GM12878 (cell line): ENCODE data around the gene GSS. TPM values are rescaled to one million over a fixed set of nuclear protein-coding genes. Genes with fewer than 3 reads are reported as not detected.

Source experiments
- ATAC-seq: fragments of 200-7000 bp; cut with Tn5 transposase; 3 replicates; pipeline ENCODE4 v1.9.1; 2020; ENCODE audit warnings: mild to moderate bottlenecking, moderate library complexity
- BruUV-seq: library from RNA; stranded (reverse); fragments of 400-500 nt; replicated peaks from 2 replicates; lab custom pipeline; 2021; lab: Mats Ljungman, UMichigan
- CTCF ChIA-PET: fragments of 300-600 bp; sonication (Branson Sonifier 250); formaldehyde crosslinking; extraction: SDS; loops from one replicate; lab custom pipeline; 2021; ENCODE audit warnings: inconsistent platforms; lab: Yijun Ruan, JAX
- POLR2A ChIA-PET: fragments of 350-600 bp; formaldehyde crosslinking; extraction: SDS; loops from one replicate; lab custom pipeline; 2021; ENCODE audit warnings: inconsistent platforms; lab: Charles Lee
- RAD21 ChIA-PET: fragments of 300-600 bp; sonication (Branson Sonifier 250); formaldehyde crosslinking; loops from one replicate; lab custom pipeline; 2023; ENCODE audit warnings: antibody characterized with exemption; ENCODE audit not compliant: unreplicated experiment; lab: Charles Lee
- SMC1A ChIA-PET: fragments of 300-600 bp; sonication (Branson Sonifier 250); formaldehyde crosslinking; loops from one replicate; lab custom pipeline; 2023; ENCODE audit not compliant: unreplicated experiment, uncharacterized antibody; lab: Charles Lee
- DNase-seq: peaks from one replicate; pipeline ENCODE4 v3.0.0-alpha.2; 2011; ENCODE audit warnings: low read depth, low spot score
- FAIRE-seq: peaks from 3 replicates; lab custom pipeline; 2011; peaks lifted over from hg19 to GRCh38; lab: Jason Lieb, UNC
- H2AFZ ChIP-seq: 2 replicates; pipeline ENCODE4 v1.6.0; 2011; ENCODE audit warnings: low read depth, low read length, control low read depth; ENCODE audit not compliant: control insufficient read depth
- H3K27ac ChIP-seq: 2 replicates; pipeline ENCODE4 v1.5.1; 2011; ENCODE audit warnings: control low read depth; ENCODE audit not compliant: control insufficient read depth, insufficient read depth
- H3K27me3 ChIP-seq, 2 experiments: replicated peaks in 1 of 2; 2 replicates each; pipeline versions ENCODE4 v1.6.0 to v1.6.1; 2011; ENCODE audit warnings: low read length in 1 of 2; ENCODE audit not compliant: control insufficient read depth in 2 of 2, insufficient read depth in 2 of 2
- H3K36me3 ChIP-seq, 2 experiments: 2 replicates each; pipeline ENCODE4 v1.5.1; 2011; ENCODE audit warnings: low read length in 1 of 2; ENCODE audit not compliant: control insufficient read depth in 2 of 2, insufficient read depth in 2 of 2
- H3K4me1 ChIP-seq: 2 replicates; pipeline ENCODE4 v1.6.1; 2011; ENCODE audit warnings: mild to moderate bottlenecking, low read length, moderate library complexity, mixed read lengths; ENCODE audit not compliant: control insufficient read depth, insufficient read depth
- H3K4me2 ChIP-seq: 2 replicates; pipeline ENCODE4 v1.6.0; 2011; ENCODE audit warnings: control low read depth; ENCODE audit not compliant: control insufficient read depth, insufficient read depth
- H3K4me3 ChIP-seq: fragments of 200-600 bp; sonication (generic); 2 replicates; pipeline ENCODE4 v1.5.1; 2016
- H3K79me2 ChIP-seq: 2 replicates; pipeline ENCODE4 v1.6.0; 2011; ENCODE audit warnings: low read length; ENCODE audit not compliant: control insufficient read depth, insufficient read depth
- H3K9ac ChIP-seq: 2 replicates; pipeline ENCODE4 v1.8.0; 2011; ENCODE audit warnings: low read length, control low read depth, mixed read lengths; ENCODE audit not compliant: control insufficient read depth, insufficient read depth
- H3K9me3 ChIP-seq: replicated peaks from 3 replicates; pipeline ENCODE4 v1.5.1; 2011; ENCODE audit warnings: mild to moderate bottlenecking, low read length; ENCODE audit not compliant: control insufficient read depth, insufficient read depth
- H4K20me1 ChIP-seq: 2 replicates; pipeline ENCODE4 v1.6.0; 2011; ENCODE audit not compliant: control insufficient read depth, insufficient read depth
- BHLHE40 ChIP-seq, 2 experiments: fragments of 450-650 bp in 1 of 2; IDR thresholded peaks; 2 replicates each; pipeline ENCODE4 v1.6.1; 2011 to 2017; ENCODE audit warnings: low read depth in 2 of 2, borderline replicate concordance in 1 of 2, improper control_type of control experiment in 1 of 2, low read length in 1 of 2, mild to moderate bottlenecking in 1 of 2
- CEBPB ChIP-seq, 2 experiments: fragments of 150-350 bp in 1 of 2; IDR thresholded peaks; 2 replicates each; pipeline ENCODE4 v1.6.1; 2012 to 2014; ENCODE audit warnings: low read depth in 2 of 2, low read length in 2 of 2, borderline replicate concordance in 1 of 2, inconsistent platforms in 1 of 2
- CUX1 ChIP-seq: IDR thresholded peaks from 2 replicates; pipeline ENCODE4 v1.6.1; 2012; ENCODE audit warnings: improper control_type of control experiment, low read depth, low read length; ENCODE audit not compliant: insufficient replicate concordance
- DPF2 ChIP-seq: fragments of 450-650 bp; IDR thresholded peaks from 2 replicates; pipeline ENCODE4 v1.6.1; 2017; ENCODE audit warnings: mild to moderate bottlenecking
- JUNB ChIP-seq: IDR thresholded peaks from 2 replicates; pipeline ENCODE4 v1.6.1; 2016; ENCODE audit warnings: antibody characterized with exemption, mild to moderate bottlenecking
- JUND ChIP-seq: IDR thresholded peaks from 2 replicates; pipeline ENCODE4 v1.6.1; 2012; ENCODE audit warnings: low read depth, mild to moderate bottlenecking, low read length, improper control_type of control experiment, moderate library complexity
- MTA3 ChIP-seq: IDR thresholded peaks from 2 replicates; pipeline ENCODE4 v1.6.1; 2012; ENCODE audit warnings: low read length, inconsistent platforms, borderline replicate concordance
- POLR2AphosphoS2 ChIP-seq: IDR thresholded peaks from 2 replicates; pipeline ENCODE4 v1.6.1; 2011; ENCODE audit warnings: low read depth, mild to moderate bottlenecking, low read length, improper control_type of control experiment, moderate library complexity
- RAD51 ChIP-seq: fragments of 450-650 bp; IDR thresholded peaks from 2 replicates; pipeline ENCODE4 v1.6.1; 2016; ENCODE audit warnings: moderate library complexity, mild to moderate bottlenecking, inconsistent platforms
- REST ChIP-seq: IDR thresholded peaks from 2 replicates; pipeline ENCODE4 v1.6.1; 2012; ENCODE audit warnings: mild to moderate bottlenecking, low read depth, low read length
- SMAD5 ChIP-seq: IDR thresholded peaks from 2 replicates; pipeline ENCODE4 v1.6.1; 2016; ENCODE audit warnings: antibody characterized with exemption, low read depth
- SMARCA5 ChIP-seq: fragments of 450-650 bp; IDR thresholded peaks from 2 replicates; pipeline ENCODE4 v1.6.1; 2017; ENCODE audit warnings: mild to moderate bottlenecking
- ZBED1 ChIP-seq: IDR thresholded peaks from 2 replicates; pipeline ENCODE4 v1.6.1; 2016; ENCODE audit warnings: borderline replicate concordance
- ZNF274 ChIP-seq: IDR thresholded peaks from one replicate; pipeline ENCODE4 v1.8.0; 2011; ENCODE audit not compliant: insufficient read length, insufficient read depth
- ZNF622 ChIP-seq: fragments of 450-650 bp; IDR thresholded peaks from 2 replicates; pipeline ENCODE4 v1.6.1; 2017; ENCODE audit warnings: mild to moderate bottlenecking, inconsistent platforms
- ZZZ3 ChIP-seq: IDR thresholded peaks from 2 replicates; pipeline ENCODE4 v1.6.1; 2011; ENCODE audit warnings: low read depth; ENCODE audit not compliant: control insufficient read depth, insufficient read length
- whole genome bisulfite sequencing: methylation state at CpG from one replicate; pipeline ENCODE4 v1.1.6; 2016; ENCODE audit warnings: low lambda C conversion rate; ENCODE audit not compliant: insufficient replicate concordance, insufficient coverage; ENCODE audit errors: missing lambda C conversion rate; 5-methylcytosine and 5-hydroxymethylcytosine counted together
- in situ Hi-C: fragments of 300-500 bp; cut with MboI; formaldehyde crosslinking; loops from 9 replicates; pipeline ENCODE4 v1.14.3; 2018; ENCODE audit warnings: mixed read lengths
- intact Hi-C: fragments of 100-400 bp; cut with micrococcal nuclease; formaldehyde crosslinking; loops from one replicate; pipeline ENCODE4 v1.14.2; 2022; ENCODE audit not compliant: unreplicated experiment
- polyA plus RNA-seq, 11 experiments: library from polyadenylated mRNA; depleted of rRNA in 4 of 11; unstranded in 6 of 11; stranded (reverse) in 5 of 11; fragments of >200 nt; fragmentation: Nextera tagmentation in 4 of 11; fragmentation: Illumina TruSeq in 1 of 11; extraction: Ambion mirVana in 4 of 11; extraction: Trizol in 1 of 11; gene quantifications; 1 replicate in 1 of 11; 2 replicates in 10 of 11; pipeline versions ENCODE4 v1.2.1 to v1.2.3, GENCODE V29; 2011 to 2016; ENCODE audit warnings: inconsistent platforms in 2 of 11, missing spikeins in 2 of 11, low read depth in 1 of 11
- total RNA-seq, 4 experiments: library from RNA; depleted of rRNA in 3 of 4; stranded (reverse); fragments of >200 nt in 3 of 4; fragmentation: Illumina TruSeq in 1 of 4; extraction: Trizol in 1 of 4; gene quantifications; 2 replicates each; pipeline versions ENCODE4 v1.2.1 to v1.2.3, GENCODE V29; 2013 to 2021

GSS gene
- total and polyA plus RNA-seq, 10 of the 15 experiments (the other 5 are each of a cell fraction or from before 2014, with no cell fraction given): 12.7 to 120 (median 67.4) TPM

- H3K4me3 ChIP-seq: no peak overlapping the region
- intact Hi-C loops (no loop called here), in situ Hi-C loops (no loop called here)
- FAIRE-seq (no peak), DNase-seq (no peak), ATAC-seq (no peak)
- BruUV-seq: no TSS peak
- H2AFZ ChIP-seq: no peak overlapping the region
- ChIA-PET POLR2A (interaction anchor here (0.6 kb wide), 1 partner anchor 34 kb away, joined by 3 read pairs; no protein-coding TSS in a partner anchor), SMC1A (no interaction called here), CTCF (interaction anchor here (1.3 kb wide), 1 partner anchor 35 kb away, joined by 5 read pairs; the partner anchor contains the start of gene GGT7), RAD21 (interaction anchor here (0.7 kb wide), 1 partner anchor 15 kb away, joined by 6 read pairs; no protein-coding TSS in a partner anchor)
- H3K9me3 ChIP-seq: no peaks in the 10 kb centered on the region
- no peak overlapping the region for H3K4me2 ChIP-seq
- no peaks in the 10 kb centered on the region for H3K27me3 ChIP-seq
- WGBS: 33% methylated on average over 6 of the region's 7 CpGs
- no peak overlapping the region for H3K27ac ChIP-seq
- H3K4me1 ChIP-seq: no peaks in the 10 kb centered on the region
- H3K9ac ChIP-seq: no peak overlapping the region
- no peaks in the 10 kb centered on the region for H4K20me1 ChIP-seq
- no peaks in the 10 kb centered on the region for H3K79me2 ChIP-seq
- no peaks in the 10 kb centered on the region for H3K36me3 ChIP-seq
- TF ChIP-seq MTA3 (no peak), ZBED1 (no peak), JUNB (no peak), JUND (no peak), DPF2 (no peak), ZNF274 (no peak), ZZZ3 (no peak), CUX1 (no peak), ZNF622 (no peak), RAD51 (no peak), CEBPB (IDR thresholded peaks at IDR 0.05; ENCODE audit: borderline replicate concordance in 1 of 2, low read depth in 2 of 2, low read length in 2 of 2) (no peak), REST (no peak), SMAD5 (no peak), SMARCA5 (no peak), POLR2AphosphoS2 (no peak), BHLHE40 (IDR thresholded peaks at IDR 0.05; ENCODE audit: borderline replicate concordance in 1 of 2, low read depth in 2 of 2, low read length in 1 of 2) (no peak)
Measured at GRCh38 chr20:34907616-34908469, 47.8 kb downstream of the GSS start.
